A549 (cell line): ENCODE data around the gene MSI2. TPM values are rescaled to one million over a fixed set of nuclear protein-coding genes. Genes with fewer than 3 reads are reported as not detected.
A peak's percentile ranks its signal among the peaks of the same experiment; 100 is the strongest.

ENCODE experiments used
- ATAC-seq, 2 experiments: fragments of 200-7000 bp in 1 of 2; fragments of >200 bp in 1 of 2; cut with Nextera tagmentation in 1 of 2; cut with Tn5 transposase in 1 of 2; 3 replicates each; pipeline versions ENCODE4 v1.8.0 to v1.9.1; 2018 to 2020; ENCODE audit warnings: mild to moderate bottlenecking in 1 of 2, moderate library complexity in 1 of 2
- CTCF ChIA-PET: fragments of 300-600 bp; sonication (Branson Sonifier 250); formaldehyde crosslinking; extraction: SDS; loops from one replicate; lab custom pipeline; 2021; ENCODE audit warnings: antibody characterized with exemption, inconsistent platforms; lab: Yijun Ruan, JAX
- POLR2A ChIA-PET: fragments of 350-600 bp; formaldehyde crosslinking; extraction: SDS; loops from one replicate; lab custom pipeline; 2021; ENCODE audit warnings: antibody characterized with exemption, inconsistent platforms; lab: Yijun Ruan, JAX
- DNase-seq, 2 experiments: peaks; one replicate each; pipeline versions ENCODE4 v3.0.0 to v3.0.0-alpha.2; 2011 to 2016; ENCODE audit warnings: low read depth in 1 of 2, low spot score in 1 of 2
- FAIRE-seq: peaks from 2 replicates; lab custom pipeline; 2011; peaks lifted over from hg19 to GRCh38; lab: Jason Lieb, UNC
- H3K27ac ChIP-seq, 2 experiments: fragments of >200 bp; sonication (Bioruptor Twin); formaldehyde crosslinking; 3 replicates each; pipeline ENCODE4 v1.5.1; 2016 to 2017
- H3K4me1 ChIP-seq: fragments of >200 bp; sonication (Bioruptor Twin); formaldehyde crosslinking; 3 replicates; pipeline ENCODE4 v1.6.1; 2016
- H3K4me2 ChIP-seq: fragments of >200 bp; sonication (Bioruptor Twin); formaldehyde crosslinking; 3 replicates; pipeline ENCODE4 v1.6.1; 2016
- H3K4me3 ChIP-seq: fragments of >200 bp; sonication (Bioruptor Twin); formaldehyde crosslinking; 3 replicates; pipeline ENCODE4 v1.5.1; 2016
- H3K9me3 ChIP-seq: fragments of >200 bp; sonication (Bioruptor Twin); formaldehyde crosslinking; 3 replicates; pipeline ENCODE4 v1.6.1; 2016
- ATOH8 ChIP-seq: fragments of 250-450 bp; sonication (Bioruptor Pico); IDR thresholded peaks from 2 replicates; pipeline ENCODE4 v1.5.0; 2020; ENCODE audit warnings: low read depth, mild to moderate bottlenecking, moderate library complexity
- BCL3 ChIP-seq: fragments of >200 bp; sonication (Bioruptor Twin); formaldehyde crosslinking; IDR thresholded peaks from 3 replicates; pipeline ENCODE4 v1.6.1; 2016
- CEBPB ChIP-seq, 2 experiments: fragments of >200 bp in 1 of 2; sonication (Bioruptor Twin) in 1 of 2; formaldehyde crosslinking in 1 of 2; IDR thresholded peaks; 2 replicates each; pipeline ENCODE4 v1.6.1; 2012 to 2016
- CHD2 ChIP-seq: fragments of 150-350 bp; IDR thresholded peaks from 2 replicates; pipeline ENCODE4 v1.6.1; 2014; ENCODE audit warnings: low read length; ENCODE audit not compliant: partially characterized antibody
- CTCF ChIP-seq: fragments of >200 bp; sonication (Bioruptor Twin); formaldehyde crosslinking; IDR thresholded peaks from 3 replicates; pipeline ENCODE4 v1.5.1; 2016
- ELK1 ChIP-seq: fragments of 150-350 bp; IDR thresholded peaks from 2 replicates; pipeline ENCODE4 v1.6.1; 2014; ENCODE audit warnings: low read depth, mild to moderate bottlenecking, low read length
- EP300 ChIP-seq, 2 experiments: fragments of >200 bp; sonication (Bioruptor Twin); formaldehyde crosslinking; IDR thresholded peaks; 2 replicates in 1 of 2; 3 replicates in 1 of 2; pipeline ENCODE4 v1.6.1; 2016 to 2017
- FOSL2 ChIP-seq, 2 experiments: fragments of 450-650 bp in 1 of 2; fragments of >200 bp in 1 of 2; sonication (Bioruptor Twin) in 1 of 2; formaldehyde crosslinking; IDR thresholded peaks; 2 replicates each; pipeline versions ENCODE4 v1.5.0 to v1.6.1; 2016 to 2020; ENCODE audit warnings: mild to moderate bottlenecking in 1 of 2, moderate library complexity in 1 of 2
- FOXS1 ChIP-seq: fragments of 250-450 bp; sonication (Bioruptor Pico); IDR thresholded peaks from 2 replicates; pipeline ENCODE4 v1.5.0; 2020; ENCODE audit warnings: mild to moderate bottlenecking, moderate library complexity
- GATA3 ChIP-seq: IDR thresholded peaks from 2 replicates; pipeline ENCODE4 v1.6.1; 2012; ENCODE audit warnings: borderline replicate concordance
- HES2 ChIP-seq: fragments of >200 bp; sonication (Bioruptor Twin); formaldehyde crosslinking; IDR thresholded peaks from 2 replicates; pipeline ENCODE4 v1.6.1; 2016
- HOXA7 ChIP-seq: fragments of 250-450 bp; sonication (Bioruptor Pico); IDR thresholded peaks from 2 replicates; pipeline ENCODE4 v1.5.0; 2020; ENCODE audit warnings: mild to moderate bottlenecking, moderate library complexity
- HOXB13 ChIP-seq: fragments of 250-450 bp; sonication (Bioruptor Pico); IDR thresholded peaks from 2 replicates; pipeline ENCODE4 v1.5.0; 2020; ENCODE audit warnings: low read depth, mild to moderate bottlenecking, moderate library complexity
- HOXB5 ChIP-seq: fragments of 250-450 bp; sonication (Bioruptor Pico); IDR thresholded peaks from 2 replicates; pipeline ENCODE4 v1.5.0; 2020; ENCODE audit warnings: mild to moderate bottlenecking, moderate library complexity
- JUN ChIP-seq, 2 experiments: fragments of >200 bp; sonication (Bioruptor Twin); formaldehyde crosslinking; IDR thresholded peaks; 2 replicates in 1 of 2; 3 replicates in 1 of 2; pipeline ENCODE4 v1.6.1; 2016 to 2017
- JUNB ChIP-seq: fragments of >200 bp; sonication (Bioruptor Twin); formaldehyde crosslinking; IDR thresholded peaks from 2 replicates; pipeline ENCODE4 v1.6.1; 2016
- KDM1A ChIP-seq: fragments of 200-600 bp; sonication (generic); IDR thresholded peaks from 2 replicates; pipeline ENCODE4 v1.6.1; 2016; ENCODE audit warnings: low read depth, mild to moderate bottlenecking
- KDM5A ChIP-seq: fragments of 200-600 bp; sonication (generic); IDR thresholded peaks from 2 replicates; pipeline ENCODE4 v1.6.1; 2016; ENCODE audit warnings: antibody characterized with exemption, mild to moderate bottlenecking
- MAFK ChIP-seq: fragments of 450-650 bp; IDR thresholded peaks from 2 replicates; pipeline ENCODE4 v1.6.1; 2014; ENCODE audit not compliant: partially characterized antibody
- MAX ChIP-seq: IDR thresholded peaks from 2 replicates; pipeline ENCODE4 v1.6.1; 2012
- MAZ ChIP-seq: fragments of 150-350 bp; IDR thresholded peaks from 2 replicates; pipeline ENCODE4 v1.6.1; 2014; ENCODE audit warnings: antibody characterized with exemption, low read depth, low read length, borderline replicate concordance
- MYC ChIP-seq: IDR thresholded peaks from 2 replicates; pipeline ENCODE4 v1.6.1; 2012; ENCODE audit warnings: mild to moderate bottlenecking, inconsistent platforms, low read length, improper control_type of control experiment, borderline replicate concordance
- PHF8 ChIP-seq: fragments of 200-600 bp; sonication (generic); IDR thresholded peaks from 2 replicates; pipeline ENCODE4 v1.6.1; 2016; ENCODE audit warnings: low read depth, mild to moderate bottlenecking, antibody characterized with exemption, moderate library complexity, borderline replicate concordance
- POLR2A ChIP-seq: IDR thresholded peaks from 2 replicates; pipeline ENCODE4 v1.6.1; 2012; ENCODE audit warnings: mild to moderate bottlenecking, low read length
- POLR2AphosphoS2 ChIP-seq: conservative IDR thresholded peaks from 2 replicates; pipeline ENCODE4 v1.6.1; 2012; ENCODE audit warnings: low read length, improper control_type of control experiment, inconsistent platforms
- RAD21 ChIP-seq, 2 experiments: fragments of >200 bp in 1 of 2; sonication (Bioruptor Twin) in 1 of 2; formaldehyde crosslinking in 1 of 2; IDR thresholded peaks in 1 of 2; conservative IDR thresholded peaks in 1 of 2; 2 replicates in 1 of 2; 3 replicates in 1 of 2; pipeline ENCODE4 v1.6.1; 2012 to 2018; ENCODE audit warnings: inconsistent platforms in 1 of 2
- RARB ChIP-seq: fragments of 250-450 bp; sonication (Bioruptor Pico); IDR thresholded peaks from 2 replicates; pipeline ENCODE4 v1.8.0; 2021; ENCODE audit warnings: mild to moderate bottlenecking, moderate library complexity
- RCOR1 ChIP-seq: fragments of 150-350 bp; IDR thresholded peaks from 2 replicates; pipeline ENCODE4 v1.6.1; 2014; ENCODE audit warnings: antibody characterized with exemption, low read length, low read depth
- RFX5 ChIP-seq: fragments of 450-650 bp; IDR thresholded peaks from 2 replicates; pipeline ENCODE4 v1.7.1; 2014; ENCODE audit warnings: antibody characterized with exemption, mild to moderate bottlenecking, moderate library complexity
- SMC3 ChIP-seq: fragments of >200 bp; sonication (Bioruptor Twin); formaldehyde crosslinking; IDR thresholded peaks from 3 replicates; pipeline ENCODE4 v1.6.1; 2018; ENCODE audit warnings: inconsistent platforms
- SREBF2 ChIP-seq: fragments of 450-650 bp; IDR thresholded peaks from 2 replicates; pipeline ENCODE4 v1.6.1; 2014; ENCODE audit warnings: mild to moderate bottlenecking, moderate library complexity
- TFCP2L1 ChIP-seq: fragments of 250-450 bp; sonication (Bioruptor Pico); IDR thresholded peaks from 2 replicates; pipeline ENCODE4 v1.5.0; 2021; ENCODE audit warnings: mild to moderate bottlenecking
- TP53 ChIP-seq: fragments of 250-450 bp; sonication (Bioruptor Pico); IDR thresholded peaks from 2 replicates; pipeline ENCODE4 v1.5.0; 2021; ENCODE audit warnings: mild to moderate bottlenecking, moderate library complexity
- ZFP36 ChIP-seq: fragments of 450-650 bp; IDR thresholded peaks from 2 replicates; pipeline ENCODE4 v1.6.1; 2014; ENCODE audit warnings: borderline replicate concordance; ENCODE audit not compliant: partially characterized antibody
- ZNF302 ChIP-seq: fragments of 250-450 bp; sonication (Bioruptor Pico); IDR thresholded peaks from 2 replicates; pipeline ENCODE4 v1.9.0; 2021; ENCODE audit warnings: inconsistent platforms, mild to moderate bottlenecking, moderate library complexity
- ZSCAN20 ChIP-seq: fragments of 250-450 bp; sonication (Bioruptor Pico); IDR thresholded peaks from 2 replicates; pipeline ENCODE4 v1.8.0; 2022; ENCODE audit warnings: mild to moderate bottlenecking, moderate library complexity
- WGBS: methylation state at CpG from one replicate; pipeline ENCODE4 v1.1.6; 2017; ENCODE audit errors: missing lambda C conversion rate; 5-methylcytosine and 5-hydroxymethylcytosine counted together
- polyA plus RNA-seq, 4 experiments: library from polyadenylated mRNA; depleted of rRNA in 3 of 4; stranded (reverse); fragments of >200 nt; fragmentation: RNase III in 1 of 4; extraction: RNeasy Plus Mini Kit Qiagen cat#74134 plus additional on column Dnase treatment in 1 of 4; gene quantifications; 2 replicates in 3 of 4; 3 replicates in 1 of 4; pipeline ENCODE4 v1.2.3, GENCODE V29; 2011 to 2017

The MSI2 gene
- polyA plus RNA-seq, 2 of the 4 experiments (the other 2 are of a cell fraction): 43.6 to 44.4 TPM

GRCh38 chr17:57444682-57445450 is 188.5 kb downstream of the MSI2 start:
- H3K27ac ChIP-seq: peak overlapping the region; percentile 82 to 85
- CTCF ChIA-PET: interaction anchor here (0.6 to 6.1 kb wide), 10 partner anchors 9 to 389 kb away, joined by 3 to 60 read pairs (median 4); no protein-coding TSS in a partner anchor
- H3K4me1 ChIP-seq: peaks cover 66% of the 10 kb centered on the region
- 17% methylated on average over 13 of the region's 13 CpGs for WGBS
- H3K4me2 ChIP-seq: peak overlapping the region; percentile 55
- no peak overlapping the region for H3K4me3 ChIP-seq
- peak; percentile 78 to 81 for DNase-seq
- H3K9me3 ChIP-seq: no peaks in the 10 kb centered on the region
- ATAC-seq: peak; percentile 19 to 70; a peak in 4 of 6 replicates
- POLR2A ChIA-PET: interaction anchor here (0.6 kb wide), 1 partner anchor 113 kb away, joined by 5 read pairs; no protein-coding TSS in a partner anchor
- peak; percentile 65 for FAIRE-seq
- TF ChIP-seq JUNB: peak; percentile 69
- no peak for TF ChIP-seq POLR2A
- TF ChIP-seq HOXB13 (CRISPR knock-in tag): 0 out of 2 replicates have a peak, but pooled peaks have one; percentile 45
- no peak for TF ChIP-seq SREBF2
- no peak for TF ChIP-seq RFX5
- no peak for TF ChIP-seq CTCF
- TF ChIP-seq KDM5A: no peak
- peak in 1 of 2 experiments; percentile 44; a peak in 1 of 5 replicates for TF ChIP-seq RAD21 (conservative IDR thresholded peaks at IDR 0.05 in 1 of 2, IDR thresholded peaks at IDR 0.05 in 1 of 2)
- no peak for TF ChIP-seq TFCP2L1 (CRISPR knock-in tag)
- no peak for TF ChIP-seq KDM1A
- 0 out of 3 replicates have a peak, but pooled peaks have one; percentile 35 for TF ChIP-seq BCL3
- no peak for TF ChIP-seq RARB (CRISPR knock-in tag)
- TF ChIP-seq EP300 (IDR thresholded peaks at IDR 0.05): peak; percentile 84 to 88; a peak in 4 of 5 replicates
- TF ChIP-seq HES2: no peak
- TF ChIP-seq ATOH8: peak; percentile 32; the same call in 1 of the 2 replicates
- TF ChIP-seq FOSL2 (IDR thresholded peaks at IDR 0.05): no peak
- peak; percentile 77 for TF ChIP-seq FOSL2 (CRISPR knock-in tag; IDR thresholded peaks at IDR 0.05)
- TF ChIP-seq CEBPB (IDR thresholded peaks at IDR 0.05): peak in 1 of 2 experiments; percentile 73; a peak in 2 of 4 replicates
- TF ChIP-seq PHF8: no peak
- no peak for TF ChIP-seq MAFK
- no peak for TF ChIP-seq FOXS1 (CRISPR knock-in tag)
- no peak for TF ChIP-seq ELK1
- TF ChIP-seq RCOR1: no peak
- TF ChIP-seq CHD2: no peak
- TF ChIP-seq SMC3: 0 out of 3 replicates have a peak, but pooled peaks have one; percentile 30
- TF ChIP-seq MAX: peak; percentile 80
- no peak for TF ChIP-seq ZNF302
- TF ChIP-seq GATA3: peak; percentile 78; the same call in 1 of the 2 replicates
- no peak for TF ChIP-seq MAZ
- no peak for TF ChIP-seq POLR2AphosphoS2
- peak; percentile 63 to 76; a peak in 2 of 5 replicates for TF ChIP-seq JUN (IDR thresholded peaks at IDR 0.05)
- no peak for TF ChIP-seq ZFP36
- no peak for TF ChIP-seq ZSCAN20 (CRISPR knock-in tag)
- no peak for TF ChIP-seq MYC
- no peak for TF ChIP-seq HOXB5 (CRISPR knock-in tag)
- no peak for TF ChIP-seq TP53 (CRISPR knock-in tag)
- no peak for TF ChIP-seq HOXA7 (CRISPR knock-in tag)
